ENCODE measurements around the gene ADAMTSL3. TPM values are rescaled to one million over a fixed set of nuclear protein-coding genes. Genes with fewer than 3 reads are reported as not detected.

ADAMTSL3 gene
- polyA plus RNA-seq, 3 donors: 3.2 to 5.3 (median 4.6) TPM

DNA sequence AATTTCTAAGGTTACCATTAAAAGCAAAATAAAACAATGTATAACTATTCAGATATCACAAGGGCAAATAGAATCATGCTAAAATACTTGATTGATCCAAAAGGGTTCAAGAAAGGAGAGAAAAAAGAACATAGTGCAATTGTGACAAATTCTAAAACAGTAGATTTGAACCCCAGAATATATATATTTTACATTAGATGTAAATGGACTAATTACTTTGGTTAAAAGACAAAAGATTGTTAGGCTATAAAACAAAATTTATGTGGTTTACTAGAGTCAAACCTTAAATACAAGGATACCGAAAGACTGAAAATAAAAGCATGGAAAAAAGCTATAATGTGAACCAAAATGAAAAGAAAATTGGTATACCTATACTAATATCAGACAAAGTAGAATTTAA, 129.3 kb downstream of the ADAMTSL3 start:
- DNase-seq (ENCODE audit: extremely low read depth in 1 of 11, low read depth in 9 of 11, low spot score in 4 of 11): no peak

DNA sequence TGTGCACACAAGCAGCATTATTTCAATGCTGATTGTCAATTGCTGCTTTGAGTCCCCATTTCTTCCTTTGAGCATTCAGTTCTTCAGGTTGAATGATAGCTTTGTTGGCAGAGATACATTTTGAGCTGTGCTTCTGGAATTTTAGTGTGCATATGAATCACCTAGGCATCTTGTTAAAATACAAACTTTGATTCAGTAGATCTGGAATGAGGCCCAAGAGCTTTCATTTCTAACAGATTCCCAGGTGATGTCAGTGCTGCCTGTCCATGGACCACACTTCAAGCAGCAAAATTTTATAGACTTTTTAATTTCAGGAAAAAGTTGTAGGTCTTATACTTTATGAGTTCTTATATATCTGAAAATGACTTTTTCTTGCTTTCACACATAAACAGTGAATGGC, 131.1 kb downstream of the ADAMTSL3 start:
- DNase-seq (ENCODE audit: extremely low read depth in 1 of 11, low read depth in 9 of 11, low spot score in 4 of 11): no peak

DNA sequence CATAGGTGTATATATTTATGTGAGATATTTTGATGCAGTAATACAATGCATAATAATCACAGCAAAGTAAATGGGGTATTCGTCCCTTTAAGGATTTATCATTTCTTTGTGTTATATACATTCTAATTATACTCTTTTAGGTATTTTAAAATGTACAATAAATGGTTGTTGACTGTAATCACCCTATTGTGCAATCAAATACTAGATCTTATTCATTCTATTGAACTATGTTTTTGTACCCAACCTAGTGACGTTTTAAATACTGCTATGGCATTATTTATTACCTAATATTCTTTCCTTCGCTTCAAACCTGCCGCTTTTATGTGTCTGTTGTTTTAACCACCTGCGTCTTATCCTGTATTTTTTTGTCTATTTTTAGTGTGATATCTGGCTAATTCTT, 132.4 kb downstream of the ADAMTSL3 start:
- DNase-seq (ENCODE audit: extremely low read depth in 1 of 11, low read depth in 9 of 11, low spot score in 4 of 11): no peak

- DNase-seq (ENCODE audit: extremely low read depth in 1 of 11, low read depth in 9 of 11, low spot score in 4 of 11): no peak
Observed at GRCh38 chr15:83793069-83793468, 139.1 kb downstream of the ADAMTSL3 start.

GRCh38 chr15:83794209-83794608, 140.3 kb downstream of the ADAMTSL3 start:
- no peak for DNase-seq (ENCODE audit: extremely low read depth in 1 of 11, low read depth in 9 of 11, low spot score in 4 of 11)

DNA sequence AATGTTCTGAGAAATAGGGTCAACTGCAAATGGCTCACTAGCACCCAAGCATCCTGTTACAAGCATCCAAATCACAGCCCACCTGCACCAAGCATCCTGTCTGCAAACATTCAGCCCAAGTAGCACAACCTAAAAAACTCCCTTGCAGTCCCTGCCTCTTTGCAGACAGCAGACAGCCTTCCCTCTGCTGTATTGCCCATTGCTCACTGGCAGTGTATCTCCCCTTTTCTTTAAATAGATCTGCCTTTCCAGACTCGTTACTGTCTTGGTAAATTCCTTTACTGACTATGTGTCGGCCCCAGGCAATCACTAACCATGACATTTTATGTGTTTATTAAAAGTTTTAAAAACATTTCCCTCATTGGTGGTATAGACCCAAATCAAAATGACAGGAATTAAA, 155.4 kb downstream of the ADAMTSL3 start:
- DNase-seq (ENCODE audit: extremely low read depth in 1 of 11, low read depth in 9 of 11, low spot score in 4 of 11): no peak

- no peak for DNase-seq (ENCODE audit: extremely low read depth in 1 of 11, low read depth in 9 of 11, low spot score in 4 of 11)
Observed at GRCh38 chr15:83810110-83810509, 156.2 kb downstream of the ADAMTSL3 start.

GRCh38 chr15:83813682-83814081, 159.8 kb downstream of the ADAMTSL3 start:
- DNase-seq (ENCODE audit: extremely low read depth in 1 of 11, low read depth in 9 of 11, low spot score in 4 of 11): no peak

DNA sequence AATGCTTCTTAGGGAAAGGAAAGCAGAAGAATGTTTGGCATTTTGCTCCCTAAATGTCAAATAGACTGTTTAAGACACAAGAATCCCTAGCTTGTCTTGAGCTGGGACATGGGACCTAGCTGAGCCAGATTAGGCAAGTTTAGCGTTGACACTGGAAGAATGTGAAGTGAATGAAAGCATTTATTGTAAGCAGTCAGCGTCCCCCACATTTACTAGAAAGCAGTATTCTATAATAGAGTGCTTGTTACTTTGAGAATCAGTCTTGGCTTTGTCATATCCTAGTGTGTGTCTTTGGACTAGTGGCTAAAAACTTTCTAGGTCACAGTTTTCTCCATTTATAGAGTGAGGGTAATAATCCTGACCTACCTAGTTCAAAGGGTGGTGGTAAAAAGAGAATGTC, 161.6 kb downstream of the ADAMTSL3 start:
- no peak for DNase-seq (ENCODE audit: extremely low read depth in 1 of 11, low read depth in 9 of 11, low spot score in 4 of 11)

DNA sequence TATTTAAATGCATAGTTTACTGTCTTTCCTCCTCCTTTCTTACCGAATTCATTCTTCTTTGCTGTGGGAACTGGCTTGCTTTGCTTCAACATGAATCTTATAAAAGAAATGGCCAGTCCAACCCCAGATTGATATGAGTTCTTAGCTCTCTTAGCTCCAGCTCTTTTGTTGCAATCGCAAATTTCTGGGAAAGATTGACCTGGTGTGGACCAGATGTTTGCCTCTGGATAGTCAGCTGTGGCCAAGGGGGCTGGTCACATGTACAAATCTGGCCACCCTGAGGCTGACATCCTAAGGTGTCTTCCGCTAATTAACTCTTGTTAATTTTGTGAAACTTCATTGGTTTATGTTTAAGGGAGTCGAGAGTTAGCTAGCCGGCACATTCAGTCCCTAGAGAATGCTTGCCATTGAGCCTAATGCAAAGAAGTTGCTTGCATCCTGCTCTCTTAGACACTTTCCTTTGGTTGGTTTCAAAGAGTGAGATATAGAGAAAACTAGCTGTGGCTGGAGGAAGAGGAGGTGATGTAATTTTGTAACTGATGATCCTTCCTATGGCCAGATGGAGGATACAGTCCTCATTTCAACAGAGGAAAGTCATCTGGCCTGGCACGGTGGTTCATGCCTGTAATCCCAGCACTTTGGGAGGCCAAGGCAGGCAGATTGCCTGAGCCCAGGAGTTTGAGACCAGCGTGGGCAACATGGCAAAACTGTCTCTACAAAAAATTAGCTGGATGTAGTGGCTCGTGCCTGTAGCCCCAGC, 162.4 kb downstream of the ADAMTSL3 start:
- no peak for DNase-seq (ENCODE audit: extremely low read depth in 1 of 11, low read depth in 9 of 11, low spot score in 4 of 11)

GRCh38 chr15:83818591-83818990, 164.7 kb downstream of the ADAMTSL3 start:
- no peak for DNase-seq (ENCODE audit: extremely low read depth in 1 of 11, low read depth in 9 of 11, low spot score in 4 of 11)

DNA sequence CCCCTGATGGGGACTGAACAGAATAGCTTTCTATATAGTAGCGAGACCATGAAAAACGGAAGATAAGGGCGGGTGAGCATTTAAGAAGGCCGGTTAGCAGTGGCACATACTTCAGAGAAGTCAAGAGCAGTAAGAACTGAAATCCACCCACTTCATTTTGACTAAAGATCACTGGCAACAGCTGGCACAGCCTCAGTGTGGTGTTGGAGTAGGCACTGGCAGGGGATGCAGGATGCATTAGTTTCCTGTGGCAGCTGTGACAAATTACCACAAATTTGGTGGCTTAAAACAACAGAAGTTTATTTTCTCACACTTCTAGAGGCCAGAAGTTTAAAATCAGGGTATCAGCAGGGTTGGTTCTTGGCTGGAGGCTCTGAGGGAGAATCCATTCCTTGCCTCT, 176.5 kb downstream of the ADAMTSL3 start:
- no peak for DNase-seq (ENCODE audit: extremely low read depth in 1 of 11, low read depth in 9 of 11, low spot score in 4 of 11)

- DNase-seq (ENCODE audit: extremely low read depth in 1 of 11, low read depth in 9 of 11, low spot score in 4 of 11): no peak
Observed at GRCh38 chr15:83833569-83833968, 179.6 kb downstream of the ADAMTSL3 start.

DNA sequence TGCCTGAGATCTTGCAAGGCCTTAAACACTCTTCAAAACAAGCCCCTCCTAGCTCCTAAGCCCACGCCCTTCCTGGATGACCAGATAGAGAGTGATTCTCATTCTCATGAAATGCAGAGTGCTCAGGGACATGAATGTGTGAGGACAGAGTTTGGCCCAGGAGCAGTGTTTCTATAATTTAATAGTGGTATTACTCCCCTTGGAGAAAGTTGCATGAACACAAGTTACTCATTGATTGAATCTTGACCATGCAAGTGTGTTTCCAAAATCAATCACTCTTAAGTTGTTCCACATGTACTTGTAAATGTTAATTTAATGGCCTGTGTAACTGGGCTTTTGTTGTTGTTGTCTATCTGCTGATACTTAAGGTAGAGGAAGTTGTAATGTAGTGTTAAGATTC, 181.6 kb downstream of the ADAMTSL3 start:
- no peak for DNase-seq (ENCODE audit: extremely low read depth in 1 of 11, low read depth in 9 of 11, low spot score in 4 of 11)

GRCh38 chr15:83837945-83838571, 184.1 kb downstream of the ADAMTSL3 start:
- peak in 8 of 11 donors; percentile 1 to 23 (median 14) for DNase-seq (ENCODE audit: extremely low read depth in 1 of 11, low read depth in 9 of 11, low spot score in 4 of 11)

DNA sequence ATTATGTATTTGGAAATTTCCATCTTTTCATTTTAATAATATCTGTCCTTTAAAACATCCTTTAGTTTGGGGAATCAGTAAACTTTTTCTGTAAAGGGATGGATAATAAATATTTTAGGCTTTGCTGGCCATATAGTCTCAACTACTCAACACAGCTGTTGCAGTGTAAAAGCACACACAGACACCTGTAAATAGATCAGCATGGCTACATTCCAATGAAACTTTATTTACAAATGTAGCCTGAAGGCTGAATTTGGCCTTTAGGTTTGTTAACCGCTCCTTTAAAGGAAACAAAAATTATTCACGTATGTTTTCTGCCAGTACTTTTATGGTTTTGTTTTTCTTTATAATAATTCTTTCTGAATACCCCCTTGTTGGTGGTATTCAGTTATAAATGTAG, 184.8 kb downstream of the ADAMTSL3 start:
- DNase-seq (ENCODE audit: extremely low read depth in 1 of 11, low read depth in 9 of 11, low spot score in 4 of 11): no peak

DNA sequence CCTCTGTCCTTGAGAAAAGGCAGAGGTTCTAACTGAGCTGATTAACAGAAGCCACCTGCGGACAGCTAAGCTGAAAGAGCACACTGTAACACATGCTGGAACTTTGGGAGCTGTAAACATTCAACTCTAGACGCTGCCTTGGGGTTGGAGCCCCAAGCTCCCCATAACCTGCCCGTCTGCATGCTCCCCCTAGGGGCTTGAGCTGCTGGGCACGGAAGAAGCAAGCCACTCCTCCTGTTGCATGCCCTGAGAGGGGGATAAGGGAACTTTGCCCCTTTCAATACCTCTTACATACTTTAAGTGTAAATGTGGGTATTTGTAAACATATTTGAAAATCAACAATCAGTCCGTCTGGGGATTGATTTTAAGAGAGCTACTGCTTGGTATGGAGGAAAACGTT, 188.4 kb downstream of the ADAMTSL3 start:
- no peak for DNase-seq (ENCODE audit: extremely low read depth in 1 of 11, low read depth in 9 of 11, low spot score in 4 of 11)

- no peak for DNase-seq (ENCODE audit: extremely low read depth in 1 of 11, low read depth in 9 of 11, low spot score in 4 of 11)
Observed at GRCh38 chr15:83843471-83843871, 189.5 kb downstream of the ADAMTSL3 start.

GRCh38 chr15:83844742-83845141, 190.8 kb downstream of the ADAMTSL3 start:
- no peak for DNase-seq (ENCODE audit: extremely low read depth in 1 of 11, low read depth in 9 of 11, low spot score in 4 of 11)

- no peak for DNase-seq (ENCODE audit: extremely low read depth in 1 of 11, low read depth in 9 of 11, low spot score in 4 of 11)
Observed at GRCh38 chr15:83845230-83845629, 191.3 kb downstream of the ADAMTSL3 start.

DNA sequence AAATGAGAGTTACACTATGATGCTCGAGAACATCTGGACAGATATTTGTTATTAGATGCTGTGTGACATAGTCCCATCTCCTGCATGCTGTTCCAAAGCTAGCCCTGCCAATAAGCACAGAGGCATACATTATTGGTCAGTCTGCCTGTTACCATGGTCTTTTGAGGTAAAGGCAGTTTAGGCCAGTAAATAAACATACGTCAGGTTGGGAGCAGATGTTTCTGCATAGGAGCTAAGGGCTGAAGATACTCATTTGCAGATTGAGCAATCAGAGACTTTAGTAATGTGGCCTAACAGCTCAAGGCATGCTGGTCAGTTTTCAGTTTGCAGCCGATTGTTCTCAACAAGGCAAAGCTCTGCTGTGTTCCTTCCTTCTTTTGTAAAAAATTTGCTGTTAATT, 192.9 kb downstream of the ADAMTSL3 start:
- DNase-seq (ENCODE audit: extremely low read depth in 1 of 11, low read depth in 9 of 11, low spot score in 4 of 11): no peak

Data from renal cortex interstitium (tissue), 11 donors.